Fibroblast of the aortic adventitia (primary cell): ENCODE data around the gene SLC39A5. TPM values are rescaled to one million over a fixed set of nuclear protein-coding genes. Genes with fewer than 3 reads are reported as not detected.

Experiments used
- DNase-seq: peaks from one replicate; pipeline ENCODE4 v3.0.0-alpha.2; 2010; ENCODE audit warnings: low read depth
- H3K4me3 ChIP-seq: 2 replicates; pipeline ENCODE4 v1.5.1; 2011; ENCODE audit warnings: low read depth, mild to moderate bottlenecking, control low read depth, low read length, moderate library complexity
- total RNA-seq: library from RNA; depleted of rRNA; stranded (reverse); fragments of >200 nt; gene quantifications from 2 replicates; pipeline ENCODE4 v1.2.3, GENCODE V29; 2012; ENCODE audit warnings: low replicate concordance
- TF ChIP-seq, protein P1 (sequence below): IDR thresholded peaks from 2 replicates; pipeline ENCODE4 v1.5.1; 2011; ENCODE audit warnings: mild to moderate bottlenecking, low read length, control low read depth, inconsistent platforms; ENCODE audit not compliant: insufficient read depth

Gene SLC39A5
- total RNA-seq, 1 donor = 0.18 TPM

GRCh38 chr12:56208006-56208405 lies 21.8 kb upstream of the SLC39A5 start:
- H3K4me3 ChIP-seq = no peak overlapping the region
- TF ChIP-seq, protein P1, sequence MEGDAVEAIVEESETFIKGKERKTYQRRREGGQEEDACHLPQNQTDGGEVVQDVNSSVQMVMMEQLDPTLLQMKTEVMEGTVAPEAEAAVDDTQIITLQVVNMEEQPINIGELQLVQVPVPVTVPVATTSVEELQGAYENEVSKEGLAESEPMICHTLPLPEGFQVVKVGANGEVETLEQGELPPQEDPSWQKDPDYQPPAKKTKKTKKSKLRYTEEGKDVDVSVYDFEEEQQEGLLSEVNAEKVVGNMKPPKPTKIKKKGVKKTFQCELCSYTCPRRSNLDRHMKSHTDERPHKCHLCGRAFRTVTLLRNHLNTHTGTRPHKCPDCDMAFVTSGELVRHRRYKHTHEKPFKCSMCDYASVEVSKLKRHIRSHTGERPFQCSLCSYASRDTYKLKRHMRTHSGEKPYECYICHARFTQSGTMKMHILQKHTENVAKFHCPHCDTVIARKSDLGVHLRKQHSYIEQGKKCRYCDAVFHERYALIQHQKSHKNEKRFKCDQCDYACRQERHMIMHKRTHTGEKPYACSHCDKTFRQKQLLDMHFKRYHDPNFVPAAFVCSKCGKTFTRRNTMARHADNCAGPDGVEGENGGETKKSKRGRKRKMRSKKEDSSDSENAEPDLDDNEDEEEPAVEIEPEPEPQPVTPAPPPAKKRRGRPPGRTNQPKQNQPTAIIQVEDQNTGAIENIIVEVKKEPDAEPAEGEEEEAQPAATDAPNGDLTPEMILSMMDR = no peak
- DNase-seq = no peak

DNA sequence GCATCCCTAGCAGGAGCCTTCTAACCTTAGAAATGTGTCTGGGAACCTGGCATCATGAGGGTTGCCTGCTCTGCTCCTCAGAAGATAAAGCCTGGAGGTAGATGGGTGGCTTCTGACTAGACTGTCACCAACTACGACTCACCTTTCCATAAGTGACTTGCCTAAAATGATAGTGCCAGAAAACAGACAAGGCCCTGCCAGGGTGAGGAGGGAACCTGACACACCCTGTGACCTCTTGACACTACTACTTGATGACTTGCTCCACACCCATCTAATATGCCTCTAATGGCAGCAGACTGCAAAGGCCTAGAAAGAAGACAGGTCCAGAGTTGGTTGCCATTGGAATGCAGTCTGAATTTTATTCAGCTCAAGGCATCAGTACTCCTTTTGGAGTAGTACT lies 17.5 kb upstream of the SLC39A5 start:
- TF ChIP-seq, protein P1 = no peak
- DNase-seq = no peak
- H3K4me3 ChIP-seq = no peak overlapping the region

DNA sequence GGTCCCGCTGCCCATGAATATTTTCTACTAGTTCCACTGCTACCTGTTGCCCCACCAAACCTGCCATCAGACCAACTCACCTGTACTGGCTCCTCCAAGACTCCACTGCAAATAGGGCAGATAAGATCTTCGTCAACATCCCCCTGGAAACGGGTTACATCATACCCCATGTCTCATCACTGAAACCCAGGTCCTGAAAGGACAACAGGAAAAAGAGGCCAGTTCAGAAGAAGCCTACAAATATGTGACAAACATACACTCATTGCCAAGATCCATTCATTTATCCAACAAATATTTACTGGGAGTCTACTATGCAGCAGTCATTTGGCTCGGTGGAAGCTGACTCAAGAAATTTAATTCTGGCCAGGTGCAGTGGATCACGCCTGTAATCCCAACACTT lies 16.0 kb upstream of the SLC39A5 start:
- TF ChIP-seq, protein P1 = no peak
- no peak overlapping the region for H3K4me3 ChIP-seq
- DNase-seq = no peak

DNA sequence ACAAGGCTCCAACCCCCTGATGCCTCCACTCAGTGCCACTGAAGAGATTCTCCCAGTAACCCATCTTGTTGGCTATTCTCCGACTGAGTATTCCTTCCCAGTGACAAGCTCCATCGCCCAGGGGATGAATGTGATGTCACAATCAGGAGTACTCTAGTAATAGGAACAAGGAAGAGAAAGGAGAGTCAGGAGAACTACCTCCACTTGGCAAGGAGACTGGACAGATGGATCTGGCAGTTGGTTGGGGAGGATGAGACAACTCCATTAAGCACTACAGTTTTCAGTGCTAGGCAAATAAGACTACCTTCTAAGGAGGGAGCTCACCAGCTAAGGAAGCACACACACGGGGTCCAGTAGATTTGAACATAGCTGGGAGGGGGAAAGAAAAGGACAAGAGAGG lies 13.4 kb upstream of the SLC39A5 start:
- DNase-seq = no peak
- TF ChIP-seq, protein P1 = no peak
- H3K4me3 ChIP-seq = no peak overlapping the region

DNA sequence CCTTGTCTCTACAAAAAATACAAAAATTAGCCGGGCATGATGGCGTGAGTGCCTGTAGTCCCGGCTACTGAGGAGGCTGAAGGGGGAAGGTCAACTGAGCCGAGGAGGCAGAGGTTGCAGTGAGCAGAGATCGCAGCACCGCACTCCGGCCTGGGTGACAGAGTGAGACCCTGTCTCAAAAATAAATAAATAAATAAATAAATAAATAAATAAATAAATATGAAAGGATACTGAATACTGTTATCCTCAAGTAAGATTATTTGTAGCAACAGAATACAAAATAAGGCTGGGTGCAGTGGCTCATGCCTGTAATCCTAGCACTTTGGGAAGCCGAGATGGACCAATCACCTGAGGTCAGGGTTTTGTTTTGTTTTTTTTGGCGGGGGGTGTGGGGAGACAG lies 10.0 kb upstream of the SLC39A5 start:
- no peak for DNase-seq
- peak overlapping the region; percentile 47 for H3K4me3 ChIP-seq
- TF ChIP-seq, protein P1 = no peak

GRCh38 chr12:56220611-56221231 lies 9.1 kb upstream of the SLC39A5 start:
- H3K4me3 ChIP-seq = peak overlapping the region; percentile 94
- TF ChIP-seq, protein P1 = no peak
- peak; percentile 74 for DNase-seq

DNA sequence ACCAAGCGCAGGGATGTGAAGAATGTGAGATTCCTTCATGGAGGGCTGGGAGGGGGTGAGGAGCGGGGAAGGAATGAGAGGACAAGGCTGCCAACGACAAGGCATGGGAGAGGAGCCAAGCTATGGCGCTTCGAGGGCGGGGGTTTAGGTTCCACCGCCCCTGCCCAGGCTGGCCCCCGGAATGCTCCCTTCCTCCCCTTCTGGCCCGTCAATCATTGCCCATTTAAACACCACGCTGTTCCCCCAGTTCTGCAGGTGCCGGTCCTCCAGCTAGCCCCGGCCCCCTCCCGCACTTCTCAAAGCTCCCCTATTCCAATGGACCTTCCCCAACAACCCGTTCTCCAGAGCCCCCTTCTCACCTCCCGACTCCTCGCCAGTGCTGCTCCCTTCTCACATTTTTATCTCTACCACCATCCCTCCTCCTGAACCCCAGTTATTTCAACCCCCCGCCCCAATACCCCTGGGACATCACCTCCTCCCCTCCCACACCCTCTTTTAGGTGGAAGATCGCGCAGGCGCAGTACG lies 8.6 kb upstream of the SLC39A5 start:
- TF ChIP-seq, protein P1 = no peak
- DNase-seq = peak; percentile 94
- H3K4me3 ChIP-seq = peak overlapping the region; percentile 94
